GM12878 (cell line): Measurements from ENCODE around the gene ZNF808. TPM values are rescaled to one million over a fixed set of nuclear protein-coding genes. Genes with fewer than 3 reads are reported as not detected.
A peak's percentile ranks its signal among the peaks of the same experiment; 100 is the strongest.

Source experiments
- BHLHE40 ChIP-seq, 2 experiments: fragments of 450-650 bp in 1 of 2; IDR thresholded peaks; 2 replicates each; pipeline ENCODE4 v1.6.1; 2011 to 2017; ENCODE audit warnings: low read depth in 2 of 2, borderline replicate concordance in 1 of 2, improper control_type of control experiment in 1 of 2, low read length in 1 of 2, mild to moderate bottlenecking in 1 of 2
- CREB1 ChIP-seq: IDR thresholded peaks from 2 replicates; pipeline ENCODE4 v1.6.1; 2012; ENCODE audit warnings: low read depth, mild to moderate bottlenecking, inconsistent platforms
- EED ChIP-seq: sonication (generic); IDR thresholded peaks from 2 replicates; pipeline ENCODE4 v1.6.1; 2016; ENCODE audit warnings: antibody characterized with exemption, low read depth
- KAT2A ChIP-seq: conservative IDR thresholded peaks from 2 replicates; pipeline ENCODE4 v1.6.1; 2011; ENCODE audit warnings: low read depth, low read length; ENCODE audit not compliant: control insufficient read depth
- MEF2A ChIP-seq: IDR thresholded peaks from 2 replicates; pipeline ENCODE4 v1.6.1; 2011; ENCODE audit warnings: low read depth, mild to moderate bottlenecking, low read length, moderate library complexity; ENCODE audit not compliant: insufficient read depth
- SMAD1 ChIP-seq: fragments of 450-650 bp; IDR thresholded peaks from 2 replicates; pipeline ENCODE4 v1.6.1; 2018; ENCODE audit warnings: mild to moderate bottlenecking, low read depth; ENCODE audit not compliant: partially characterized antibody
- SPI1 ChIP-seq: IDR thresholded peaks from 2 replicates; pipeline ENCODE4 v1.6.1; 2011; ENCODE audit warnings: low read depth, mild to moderate bottlenecking, low read length, moderate library complexity, borderline replicate concordance; ENCODE audit not compliant: insufficient read depth
- polyA plus RNA-seq, 11 experiments: library from polyadenylated mRNA; depleted of rRNA in 4 of 11; unstranded in 6 of 11; stranded (reverse) in 5 of 11; fragments of >200 nt; fragmentation: Nextera tagmentation in 4 of 11; fragmentation: Illumina TruSeq in 1 of 11; extraction: Ambion mirVana in 4 of 11; extraction: Trizol in 1 of 11; gene quantifications; 1 replicate in 1 of 11; 2 replicates in 10 of 11; pipeline versions ENCODE4 v1.2.1 to v1.2.3, GENCODE V29; 2011 to 2016; ENCODE audit warnings: inconsistent platforms in 2 of 11, missing spikeins in 2 of 11, low read depth in 1 of 11
- total RNA-seq, 4 experiments: library from RNA; depleted of rRNA in 3 of 4; stranded (reverse); fragments of >200 nt in 3 of 4; fragmentation: Illumina TruSeq in 1 of 4; extraction: Trizol in 1 of 4; gene quantifications; 2 replicates each; pipeline versions ENCODE4 v1.2.1 to v1.2.3, GENCODE V29; 2013 to 2021
- TF ChIP-seq, protein P1 (sequence below): fragments of 450-650 bp; IDR thresholded peaks from 2 replicates; pipeline ENCODE4 v1.6.1; 2017; ENCODE audit warnings: mild to moderate bottlenecking, moderate library complexity
- TF ChIP-seq, protein P2 (sequence below): IDR thresholded peaks from 2 replicates; pipeline ENCODE4 v1.6.1; 2012; ENCODE audit warnings: mild to moderate bottlenecking, low read depth, low read length
- TF ChIP-seq, protein P3 (sequence below): IDR thresholded peaks from 2 replicates; pipeline ENCODE4 v1.6.1; 2011; ENCODE audit warnings: borderline replicate concordance, low read depth, mild to moderate bottlenecking, moderate library complexity, low read length; ENCODE audit not compliant: insufficient read depth, poor library complexity, severe bottlenecking

The ZNF808 gene
- total and polyA plus RNA-seq, 10 of the 15 experiments (the other 5 are each of a cell fraction or from before 2014, with no cell fraction given), result 2.1 to 20.2 (median 7.2) TPM

DNA sequence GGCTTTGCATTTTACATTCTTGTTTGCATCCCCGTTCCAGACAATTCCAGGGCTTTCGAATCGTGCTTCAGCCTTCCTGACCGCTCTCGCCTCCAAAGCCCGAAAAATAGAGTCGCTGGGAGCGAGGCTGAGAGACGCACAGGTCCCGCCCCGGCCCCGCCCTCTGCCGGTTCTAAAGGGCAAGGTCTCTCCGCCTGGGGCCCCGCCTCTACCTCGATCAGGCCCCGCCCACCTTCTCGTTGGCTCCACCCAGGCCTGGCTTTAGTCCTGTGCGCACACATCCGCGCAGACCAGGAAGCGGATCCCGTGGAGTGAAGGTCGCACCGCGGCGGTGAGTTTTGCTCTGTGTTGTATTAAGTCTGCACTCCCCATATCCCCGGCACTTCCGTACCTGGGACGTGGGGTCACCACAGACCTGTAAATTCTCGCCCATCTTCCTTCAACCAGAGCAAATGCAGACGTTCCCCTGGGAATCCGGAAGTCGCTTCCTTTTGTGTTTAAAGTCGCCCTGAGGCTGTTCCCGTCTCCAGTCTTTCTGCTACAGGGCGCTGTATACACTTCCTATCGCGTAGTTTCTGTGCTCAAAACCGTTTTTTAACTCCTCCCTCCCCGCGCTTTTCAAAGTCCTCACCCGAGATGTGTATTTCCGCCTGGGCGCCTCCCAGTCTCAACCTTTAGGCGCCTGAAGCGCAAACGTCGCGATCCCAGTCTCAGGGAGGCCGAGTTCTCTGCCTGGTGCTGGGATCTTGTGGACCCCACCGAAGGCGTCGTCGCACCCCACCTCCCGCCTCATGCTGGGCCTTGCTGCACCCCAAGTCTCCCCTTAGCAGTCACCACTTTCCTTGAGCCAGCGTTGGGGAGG, 42.8 kb downstream of the ZNF808 start, which contains the start of gene ZNF701 (continued):
- TF ChIP-seq, protein P1, sequence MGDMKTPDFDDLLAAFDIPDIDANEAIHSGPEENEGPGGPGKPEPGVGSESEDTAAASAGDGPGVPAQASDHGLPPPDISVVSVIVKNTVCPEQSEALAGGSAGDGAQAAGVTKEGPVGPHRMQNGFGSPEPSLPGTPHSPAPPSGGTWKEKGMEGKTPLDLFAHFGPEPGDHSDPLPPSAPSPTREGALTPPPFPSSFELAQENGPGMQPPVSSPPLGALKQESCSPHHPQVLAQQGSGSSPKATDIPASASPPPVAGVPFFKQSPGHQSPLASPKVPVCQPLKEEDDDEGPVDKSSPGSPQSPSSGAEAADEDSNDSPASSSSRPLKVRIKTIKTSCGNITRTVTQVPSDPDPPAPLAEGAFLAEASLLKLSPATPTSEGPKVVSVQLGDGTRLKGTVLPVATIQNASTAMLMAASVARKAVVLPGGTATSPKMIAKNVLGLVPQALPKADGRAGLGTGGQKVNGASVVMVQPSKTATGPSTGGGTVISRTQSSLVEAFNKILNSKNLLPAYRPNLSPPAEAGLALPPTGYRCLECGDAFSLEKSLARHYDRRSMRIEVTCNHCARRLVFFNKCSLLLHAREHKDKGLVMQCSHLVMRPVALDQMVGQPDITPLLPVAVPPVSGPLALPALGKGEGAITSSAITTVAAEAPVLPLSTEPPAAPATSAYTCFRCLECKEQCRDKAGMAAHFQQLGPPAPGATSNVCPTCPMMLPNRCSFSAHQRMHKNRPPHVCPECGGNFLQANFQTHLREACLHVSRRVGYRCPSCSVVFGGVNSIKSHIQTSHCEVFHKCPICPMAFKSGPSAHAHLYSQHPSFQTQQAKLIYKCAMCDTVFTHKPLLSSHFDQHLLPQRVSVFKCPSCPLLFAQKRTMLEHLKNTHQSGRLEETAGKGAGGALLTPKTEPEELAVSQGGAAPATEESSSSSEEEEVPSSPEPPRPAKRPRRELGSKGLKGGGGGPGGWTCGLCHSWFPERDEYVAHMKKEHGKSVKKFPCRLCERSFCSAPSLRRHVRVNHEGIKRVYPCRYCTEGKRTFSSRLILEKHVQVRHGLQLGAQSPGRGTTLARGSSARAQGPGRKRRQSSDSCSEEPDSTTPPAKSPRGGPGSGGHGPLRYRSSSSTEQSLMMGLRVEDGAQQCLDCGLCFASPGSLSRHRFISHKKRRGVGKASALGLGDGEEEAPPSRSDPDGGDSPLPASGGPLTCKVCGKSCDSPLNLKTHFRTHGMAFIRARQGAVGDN, result peak; percentile 60; the same call in 1 of the 2 replicates
- TF ChIP-seq BHLHE40 (IDR thresholded peaks at IDR 0.05; ENCODE audit: borderline replicate concordance in 1 of 2, low read depth in 2 of 2, low read length in 1 of 2) (no peak; a peak in 1 of 4 replicates), KAT2A (no peak), MEF2A (no peak), SMAD1 (peak; percentile 78), SPI1 (peak; percentile 24; the same call in 1 of the 2 replicates), CREB1 (no peak), EED (no peak)
- TF ChIP-seq, protein P2, sequence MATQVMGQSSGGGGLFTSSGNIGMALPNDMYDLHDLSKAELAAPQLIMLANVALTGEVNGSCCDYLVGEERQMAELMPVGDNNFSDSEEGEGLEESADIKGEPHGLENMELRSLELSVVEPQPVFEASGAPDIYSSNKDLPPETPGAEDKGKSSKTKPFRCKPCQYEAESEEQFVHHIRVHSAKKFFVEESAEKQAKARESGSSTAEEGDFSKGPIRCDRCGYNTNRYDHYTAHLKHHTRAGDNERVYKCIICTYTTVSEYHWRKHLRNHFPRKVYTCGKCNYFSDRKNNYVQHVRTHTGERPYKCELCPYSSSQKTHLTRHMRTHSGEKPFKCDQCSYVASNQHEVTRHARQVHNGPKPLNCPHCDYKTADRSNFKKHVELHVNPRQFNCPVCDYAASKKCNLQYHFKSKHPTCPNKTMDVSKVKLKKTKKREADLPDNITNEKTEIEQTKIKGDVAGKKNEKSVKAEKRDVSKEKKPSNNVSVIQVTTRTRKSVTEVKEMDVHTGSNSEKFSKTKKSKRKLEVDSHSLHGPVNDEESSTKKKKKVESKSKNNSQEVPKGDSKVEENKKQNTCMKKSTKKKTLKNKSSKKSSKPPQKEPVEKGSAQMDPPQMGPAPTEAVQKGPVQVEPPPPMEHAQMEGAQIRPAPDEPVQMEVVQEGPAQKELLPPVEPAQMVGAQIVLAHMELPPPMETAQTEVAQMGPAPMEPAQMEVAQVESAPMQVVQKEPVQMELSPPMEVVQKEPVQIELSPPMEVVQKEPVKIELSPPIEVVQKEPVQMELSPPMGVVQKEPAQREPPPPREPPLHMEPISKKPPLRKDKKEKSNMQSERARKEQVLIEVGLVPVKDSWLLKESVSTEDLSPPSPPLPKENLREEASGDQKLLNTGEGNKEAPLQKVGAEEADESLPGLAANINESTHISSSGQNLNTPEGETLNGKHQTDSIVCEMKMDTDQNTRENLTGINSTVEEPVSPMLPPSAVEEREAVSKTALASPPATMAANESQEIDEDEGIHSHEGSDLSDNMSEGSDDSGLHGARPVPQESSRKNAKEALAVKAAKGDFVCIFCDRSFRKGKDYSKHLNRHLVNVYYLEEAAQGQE, result no peak
- TF ChIP-seq, protein P3, sequence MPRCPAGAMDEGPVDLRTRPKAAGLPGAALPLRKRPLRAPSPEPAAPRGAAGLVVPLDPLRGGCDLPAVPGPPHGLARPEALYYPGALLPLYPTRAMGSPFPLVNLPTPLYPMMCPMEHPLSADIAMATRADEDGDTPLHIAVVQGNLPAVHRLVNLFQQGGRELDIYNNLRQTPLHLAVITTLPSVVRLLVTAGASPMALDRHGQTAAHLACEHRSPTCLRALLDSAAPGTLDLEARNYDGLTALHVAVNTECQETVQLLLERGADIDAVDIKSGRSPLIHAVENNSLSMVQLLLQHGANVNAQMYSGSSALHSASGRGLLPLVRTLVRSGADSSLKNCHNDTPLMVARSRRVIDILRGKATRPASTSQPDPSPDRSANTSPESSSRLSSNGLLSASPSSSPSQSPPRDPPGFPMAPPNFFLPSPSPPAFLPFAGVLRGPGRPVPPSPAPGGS, result no peak
